Tibial nerve (tissue), 4 donors: ENCODE measurements around the gene TSPAN32. TPM values are rescaled to one million over a fixed set of nuclear protein-coding genes. Genes with fewer than 3 reads are reported as not detected.

Experiments used
- DNase-seq, 2 donors: peaks; one replicate each; pipeline ENCODE4 v3.0.0-alpha.2; 2019; ENCODE audit warnings: low spot score in 2 of 2
- H3K27ac ChIP-seq, 4 donors: fragments of 200-600 bp; sonication (generic) in 3 of 4; one replicate each; pipeline ENCODE4 v1.5.1; 2017 to 2019; ENCODE audit warnings: mild to moderate bottlenecking in 1 of 4
- H3K27me3 ChIP-seq, 2 donors: fragments of 200-600 bp; sonication (generic) in 1 of 2; one replicate each; pipeline versions ENCODE4 v1.5.1 to v1.6.0; 2017 to 2019
- H3K36me3 ChIP-seq, 3 donors: fragments of 200-600 bp; sonication (generic); one replicate each; pipeline ENCODE4 v1.5.1; 2018 to 2019
- H3K4me1 ChIP-seq, 4 donors: fragments of 200-600 bp; sonication (generic) in 3 of 4; one replicate each; pipeline ENCODE4 v1.5.1; 2017 to 2019
- H3K4me3 ChIP-seq, 4 donors: fragments of 200-600 bp; sonication (generic) in 3 of 4; one replicate each; pipeline ENCODE4 v1.5.1; 2017 to 2019; ENCODE audit warnings: mild to moderate bottlenecking in 1 of 4, moderate library complexity in 1 of 4
- H3K9me3 ChIP-seq, 4 donors: fragments of 200-600 bp; sonication (generic) in 3 of 4; one replicate each; pipeline ENCODE4 v1.5.1; 2017 to 2019
- EP300 ChIP-seq, 2 donors: sonication (generic); formaldehyde crosslinking; IDR thresholded peaks; one replicate each; pipeline ENCODE4 v1.6.1; 2017; ENCODE audit warnings: antibody characterized with exemption in 2 of 2, mild to moderate bottlenecking in 1 of 2
- POLR2A ChIP-seq, 2 donors: fragments of 450-650 bp; IDR thresholded peaks; one replicate each; pipeline ENCODE4 v1.6.1; 2017; ENCODE audit warnings: antibody characterized with exemption in 2 of 2, mild to moderate bottlenecking in 2 of 2, moderate library complexity in 2 of 2
- WGBS, 2 donors: methylation state at CpG; one replicate each; pipeline ENCODE4 v1.1.5; 2018; 5-methylcytosine and 5-hydroxymethylcytosine counted together
- total RNA-seq, 4 donors: library from RNA; depleted of rRNA; stranded (reverse); fragments of >200 nt; gene quantifications; one replicate each; pipeline ENCODE4 v1.1.0, GENCODE V29; 2016
- TF ChIP-seq, protein P1 (sequence below), 5 experiments: fragments of 200-600 bp in 3 of 5; fragments of 450-650 bp in 2 of 5; sonication (generic) in 3 of 5; IDR thresholded peaks; one replicate each; pipeline ENCODE4 v1.5.1; 2016 to 2019; ENCODE audit warnings: antibody characterized with exemption in 5 of 5, mild to moderate bottlenecking in 3 of 5, moderate library complexity in 2 of 5

Gene TSPAN32
- total RNA-seq, 4 donors from 2014 or later = 1.8 to 9.0 (median 5.8) TPM

GRCh38 chr11:2273311-2273710 is 28.5 kb upstream of the TSPAN32 start:
- Histone ChIP-seq H3K4me1 (peaks cover 0 to 39% (median 8%) of the 10 kb centered on the region in 4 donors), H3K9me3 (no peaks in the 10 kb centered on the region), H3K4me3 (no peak overlapping the region), H3K27ac (no peak overlapping the region), H3K27me3 (peaks cover 0 to 33% of the 10 kb centered on the region in 2 donors), H3K36me3 (no peaks in the 10 kb centered on the region)
- TF ChIP-seq EP300 (IDR thresholded peaks at IDR 0.05) = no peak
- TF ChIP-seq POLR2A (IDR thresholded peaks at IDR 0.05) = no peak
- TF ChIP-seq, protein P1, sequence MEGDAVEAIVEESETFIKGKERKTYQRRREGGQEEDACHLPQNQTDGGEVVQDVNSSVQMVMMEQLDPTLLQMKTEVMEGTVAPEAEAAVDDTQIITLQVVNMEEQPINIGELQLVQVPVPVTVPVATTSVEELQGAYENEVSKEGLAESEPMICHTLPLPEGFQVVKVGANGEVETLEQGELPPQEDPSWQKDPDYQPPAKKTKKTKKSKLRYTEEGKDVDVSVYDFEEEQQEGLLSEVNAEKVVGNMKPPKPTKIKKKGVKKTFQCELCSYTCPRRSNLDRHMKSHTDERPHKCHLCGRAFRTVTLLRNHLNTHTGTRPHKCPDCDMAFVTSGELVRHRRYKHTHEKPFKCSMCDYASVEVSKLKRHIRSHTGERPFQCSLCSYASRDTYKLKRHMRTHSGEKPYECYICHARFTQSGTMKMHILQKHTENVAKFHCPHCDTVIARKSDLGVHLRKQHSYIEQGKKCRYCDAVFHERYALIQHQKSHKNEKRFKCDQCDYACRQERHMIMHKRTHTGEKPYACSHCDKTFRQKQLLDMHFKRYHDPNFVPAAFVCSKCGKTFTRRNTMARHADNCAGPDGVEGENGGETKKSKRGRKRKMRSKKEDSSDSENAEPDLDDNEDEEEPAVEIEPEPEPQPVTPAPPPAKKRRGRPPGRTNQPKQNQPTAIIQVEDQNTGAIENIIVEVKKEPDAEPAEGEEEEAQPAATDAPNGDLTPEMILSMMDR (IDR thresholded peaks at IDR 0.05) = no peak
- no peak for DNase-seq
- WGBS, 2 donors = 82% methylated on average over 15 of the region's 15 CpGs

DNA sequence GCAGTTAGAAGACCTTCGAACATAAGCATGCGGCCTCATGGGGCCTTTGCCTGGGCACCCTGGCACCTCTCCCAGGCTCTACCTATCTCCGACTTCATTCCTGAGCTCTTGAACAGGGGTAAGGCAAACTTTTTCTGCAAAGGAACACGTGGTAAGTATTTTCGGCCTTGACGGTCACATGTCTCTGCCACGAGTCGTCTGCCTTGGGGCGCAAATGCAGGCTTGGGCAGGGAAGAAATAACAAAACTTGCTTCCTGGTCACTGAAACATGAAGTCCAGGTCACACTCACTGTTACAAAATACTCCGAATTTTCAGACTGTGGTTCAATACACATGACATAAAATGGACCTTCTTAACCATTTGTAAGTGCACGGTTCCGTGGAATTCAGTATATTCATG is 28.0 kb upstream of the TSPAN32 start:
- H3K4me1 ChIP-seq = peaks cover 0 to 38% (median 8%) of the 10 kb centered on the region in 4 donors
- H3K36me3 ChIP-seq = no peaks in the 10 kb centered on the region
- no peak for DNase-seq
- no peak overlapping the region for H3K4me3 ChIP-seq
- TF ChIP-seq, protein P1 (IDR thresholded peaks at IDR 0.05) = no peak
- TF ChIP-seq POLR2A (IDR thresholded peaks at IDR 0.05) = no peak
- no peak for TF ChIP-seq EP300 (IDR thresholded peaks at IDR 0.05)
- H3K27ac ChIP-seq = no peak overlapping the region
- peaks cover 0 to 29% of the 10 kb centered on the region in 2 donors for H3K27me3 ChIP-seq
- no peaks in the 10 kb centered on the region for H3K9me3 ChIP-seq
- WGBS, 2 donors = 78 to 81% methylated on average over 12 of the region's 12 CpGs

- H3K27ac ChIP-seq = no peak overlapping the region
- H3K27me3 ChIP-seq = peaks cover 0 to 16% of the 10 kb centered on the region in 2 donors
- 87 to 89% methylated on average over 21 to 23 of the region's 30 CpGs for WGBS, 2 donors
- peaks cover 0 to 20% (median 3%) of the 10 kb centered on the region in 4 donors for H3K4me1 ChIP-seq
- no peak overlapping the region for H3K4me3 ChIP-seq
- TF ChIP-seq EP300 (IDR thresholded peaks at IDR 0.05) (no peak), POLR2A (IDR thresholded peaks at IDR 0.05) (no peak)
- TF ChIP-seq, protein P1 (IDR thresholded peaks at IDR 0.05) = no peak
- DNase-seq = no peak
- peaks cover 0 to 5% (median 0%) of the 10 kb centered on the region in 4 donors for H3K9me3 ChIP-seq
- H3K36me3 ChIP-seq = no peaks in the 10 kb centered on the region
These were observed 26.2 kb upstream of the TSPAN32 start for GRCh38 chr11:2275334-2276279.

DNA sequence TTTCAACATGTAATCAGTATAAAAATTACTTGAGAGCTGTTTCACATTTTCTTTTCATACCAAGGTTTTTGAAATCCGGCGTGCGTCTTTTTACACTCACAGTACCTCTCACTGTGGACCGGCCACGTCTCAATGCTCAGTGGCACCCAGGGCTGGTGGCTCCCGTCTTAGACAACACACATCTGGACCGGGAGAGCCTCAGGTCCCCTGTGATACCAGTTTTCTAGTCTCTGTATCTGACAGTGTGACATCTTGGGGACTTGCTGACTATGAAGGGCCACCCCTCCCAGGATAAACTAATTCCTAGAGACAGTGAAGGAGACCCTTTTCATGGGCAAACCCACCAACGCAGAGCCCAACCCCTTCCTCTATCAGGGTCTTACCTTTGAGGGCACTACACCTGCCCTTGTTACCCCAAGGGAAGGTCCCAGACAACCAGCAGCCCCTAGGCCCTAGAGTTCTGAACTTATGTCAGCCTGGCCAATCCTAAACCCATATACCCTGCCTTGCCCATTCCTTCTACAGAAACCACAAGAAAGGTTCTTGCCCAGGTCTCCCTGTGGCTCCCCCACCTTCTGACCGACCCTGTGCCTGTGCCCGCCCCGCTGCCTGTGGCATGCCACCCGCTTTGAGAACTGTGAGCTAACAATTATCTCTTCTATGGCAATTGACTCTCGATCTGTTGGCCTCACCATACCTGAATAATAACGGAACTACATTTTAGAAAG is 25.4 kb upstream of the TSPAN32 start:
- Histone ChIP-seq H3K36me3 (no peaks in the 10 kb centered on the region), H3K27me3 (peaks cover 0 to 8% of the 10 kb centered on the region in 2 donors), H3K4me1 (peaks cover 0 to 11% (median 0%) of the 10 kb centered on the region in 4 donors), H3K4me3 (no peak overlapping the region), H3K27ac (peak overlapping the region in 1 of 4 donors; percentile 3), H3K9me3 (peaks cover 0 to 5% (median 0%) of the 10 kb centered on the region in 4 donors)
- no peak for DNase-seq
- WGBS, 2 donors = 86 to 96% methylated on average over 14 of the region's 14 CpGs
- TF ChIP-seq EP300 (IDR thresholded peaks at IDR 0.05) = no peak
- no peak for TF ChIP-seq POLR2A (IDR thresholded peaks at IDR 0.05)
- TF ChIP-seq, protein P1 (IDR thresholded peaks at IDR 0.05) = no peak
